ENCODE results near the gene WASF2.

WASF2 gene

GRCh38 chr1:27527890-27528817, 38.2 kb upstream of the WASF2 start:
- TF ChIP-seq POLR2A (IDR thresholded peaks at IDR 0.05; ENCODE audit: extremely low read depth, insufficient read length) = no peak
- no peak for TF ChIP-seq MYC (IDR thresholded peaks at IDR 0.05; ENCODE audit: low read depth, low read length)
- no peak for TF ChIP-seq CTCF (IDR thresholded peaks at IDR 0.05; ENCODE audit: low read depth, low read length)
- TF ChIP-seq MAX (IDR thresholded peaks at IDR 0.05; ENCODE audit: low read depth, low read length) = no peak
- H3K4me3 ChIP-seq (ENCODE audit: low read depth, low read length) = no peak overlapping the region
- DNase-seq (ENCODE audit: low read depth) = no peak

- TF ChIP-seq MAX (IDR thresholded peaks at IDR 0.05; ENCODE audit: low read depth, low read length) (no peak), MYC (IDR thresholded peaks at IDR 0.05; ENCODE audit: low read depth, low read length) (no peak), CTCF (IDR thresholded peaks at IDR 0.05; ENCODE audit: low read depth, low read length) (no peak), POLR2A (IDR thresholded peaks at IDR 0.05; ENCODE audit: extremely low read depth, insufficient read length) (no peak)
- peak; percentile 49 for DNase-seq (ENCODE audit: low read depth)
- H3K4me3 ChIP-seq (ENCODE audit: low read depth, low read length) = peak overlapping the region; percentile 76
Observed at GRCh38 chr1:27527223-27527889, 37.4 kb upstream of the WASF2 start.

- peak overlapping the region; percentile 76 for H3K4me3 ChIP-seq (ENCODE audit: low read depth, low read length)
- peak; percentile 64 for DNase-seq (ENCODE audit: low read depth)
- TF ChIP-seq POLR2A (IDR thresholded peaks at IDR 0.05; ENCODE audit: extremely low read depth, insufficient read length) = no peak
- peak; percentile 51; the same call in 1 of the 2 replicates for TF ChIP-seq MYC (IDR thresholded peaks at IDR 0.05; ENCODE audit: low read depth, low read length)
- peak; percentile 53; the same call in 1 of the 2 replicates for TF ChIP-seq MAX (IDR thresholded peaks at IDR 0.05; ENCODE audit: low read depth, low read length)
- TF ChIP-seq CTCF (IDR thresholded peaks at IDR 0.05; ENCODE audit: low read depth, low read length) = no peak
Observed at GRCh38 chr1:27526569-27527222, 36.7 kb upstream of the WASF2 start.

GRCh38 chr1:27525296-27526272, 35.6 kb upstream of the WASF2 start:
- peak overlapping the region; percentile 76 for H3K4me3 ChIP-seq (ENCODE audit: low read depth, low read length)
- DNase-seq (ENCODE audit: low read depth) = peak; percentile 97
- TF ChIP-seq MAX (IDR thresholded peaks at IDR 0.05; ENCODE audit: low read depth, low read length) (peak; percentile 95), MYC (IDR thresholded peaks at IDR 0.05; ENCODE audit: low read depth, low read length) (peak; percentile 88), POLR2A (IDR thresholded peaks at IDR 0.05; ENCODE audit: extremely low read depth, insufficient read length) (peak; percentile 57), CTCF (IDR thresholded peaks at IDR 0.05; ENCODE audit: low read depth, low read length) (no peak)
